OCI-LY3 (cell line): ENCODE data around the gene FREM2.

ENCODE experiments used
- EZH2phosphoT487 ChIP-seq: fragments of 200-600 bp; shearing (Covaris generic); IDR thresholded peaks from 2 replicates; pipeline ENCODE4 v1.6.1; 2018; ENCODE audit warnings: antibody characterized with exemption, mixed run types, low read depth
- TF ChIP-seq, protein P1 (sequence below): fragments of 200-600, 300-600 bp; sonication (generic); IDR thresholded peaks from 2 replicates; pipeline ENCODE4 v1.5.1; 2014; ENCODE audit warnings: antibody characterized with exemption, low read length, low read depth

DNA sequence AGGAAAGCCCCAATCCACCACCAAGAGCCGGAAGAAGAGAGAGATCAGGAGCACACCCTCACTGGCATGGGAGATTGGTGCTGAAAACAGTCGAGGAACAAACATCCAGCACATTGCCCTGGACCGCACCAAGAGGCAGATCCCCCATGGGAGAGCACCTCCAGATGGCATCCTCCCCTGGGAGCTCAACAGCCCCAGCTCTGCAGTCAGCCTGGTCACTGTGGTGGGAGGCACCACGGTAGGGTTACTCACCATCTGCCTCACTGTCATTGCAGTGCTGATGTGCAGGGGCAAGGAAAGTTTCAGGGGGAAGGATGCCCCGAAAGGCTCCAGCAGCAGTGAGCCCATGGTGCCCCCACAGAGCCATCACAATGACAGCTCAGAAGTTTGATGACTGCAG is 193.5 kb downstream of the FREM2 start:
- TF ChIP-seq, protein P1, sequence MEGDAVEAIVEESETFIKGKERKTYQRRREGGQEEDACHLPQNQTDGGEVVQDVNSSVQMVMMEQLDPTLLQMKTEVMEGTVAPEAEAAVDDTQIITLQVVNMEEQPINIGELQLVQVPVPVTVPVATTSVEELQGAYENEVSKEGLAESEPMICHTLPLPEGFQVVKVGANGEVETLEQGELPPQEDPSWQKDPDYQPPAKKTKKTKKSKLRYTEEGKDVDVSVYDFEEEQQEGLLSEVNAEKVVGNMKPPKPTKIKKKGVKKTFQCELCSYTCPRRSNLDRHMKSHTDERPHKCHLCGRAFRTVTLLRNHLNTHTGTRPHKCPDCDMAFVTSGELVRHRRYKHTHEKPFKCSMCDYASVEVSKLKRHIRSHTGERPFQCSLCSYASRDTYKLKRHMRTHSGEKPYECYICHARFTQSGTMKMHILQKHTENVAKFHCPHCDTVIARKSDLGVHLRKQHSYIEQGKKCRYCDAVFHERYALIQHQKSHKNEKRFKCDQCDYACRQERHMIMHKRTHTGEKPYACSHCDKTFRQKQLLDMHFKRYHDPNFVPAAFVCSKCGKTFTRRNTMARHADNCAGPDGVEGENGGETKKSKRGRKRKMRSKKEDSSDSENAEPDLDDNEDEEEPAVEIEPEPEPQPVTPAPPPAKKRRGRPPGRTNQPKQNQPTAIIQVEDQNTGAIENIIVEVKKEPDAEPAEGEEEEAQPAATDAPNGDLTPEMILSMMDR = no peak
- TF ChIP-seq EZH2phosphoT487 = no peak
